Panc1 (cell line): ENCODE results near the gene LAMC3. TPM values are rescaled to one million over a fixed set of nuclear protein-coding genes. Genes with fewer than 3 reads are reported as not detected.

ENCODE experiments used
- ATAC-seq: fragments of 200-7000 bp; cut with Tn5 transposase; 2 replicates; pipeline ENCODE4 v1.9.1; 2020; ENCODE audit warnings: mild to moderate bottlenecking, moderate library complexity
- BruUV-seq: library from RNA; stranded (reverse); fragments of 400-500 nt; replicated peaks from 2 replicates; lab custom pipeline; 2021; lab: Mats Ljungman, UMichigan
- CTCF ChIA-PET: fragments of 300-600 bp; sonication (Branson Sonifier 250); formaldehyde crosslinking; loops from one replicate; lab custom pipeline; 2022; ENCODE audit warnings: antibody characterized with exemption; lab: Charles Lee
- POLR2A ChIA-PET: fragments of 300-600 bp; sonication (Branson Sonifier 250); formaldehyde crosslinking; loops from one replicate; lab custom pipeline; 2022; ENCODE audit warnings: antibody characterized with exemption; lab: Charles Lee
- DNase-seq: peaks from one replicate; pipeline ENCODE4 v3.0.0-alpha.2; 2010; ENCODE audit warnings: low read depth, low spot score
- H3K27ac ChIP-seq: 2 replicates; pipeline ENCODE4 v1.5.1; 2011; ENCODE audit warnings: mild to moderate bottlenecking, low read length, inconsistent platforms
- H3K27me3 ChIP-seq: fragments of 200-500 bp; sonication (Bioruptor generic); 2 replicates; pipeline ENCODE4 v1.6.0; 2014; ENCODE audit warnings: low read length, inconsistent platforms; ENCODE audit not compliant: control insufficient read depth, insufficient read depth
- H3K36me3 ChIP-seq: fragments of 200-500 bp; sonication (Bioruptor generic); 2 replicates; pipeline ENCODE4 v1.5.1; 2014; ENCODE audit warnings: inconsistent platforms, mild to moderate bottlenecking, low read length, moderate library complexity; ENCODE audit not compliant: control insufficient read depth, insufficient read depth
- H3K4me1 ChIP-seq: 2 replicates; pipeline ENCODE4 v1.5.1; 2011; ENCODE audit warnings: inconsistent platforms, mild to moderate bottlenecking, low read length, moderate library complexity; ENCODE audit not compliant: control insufficient read depth, insufficient read depth
- H3K4me3 ChIP-seq, 2 experiments: 2 replicates each; pipeline ENCODE4 v1.5.1; 2011 to 2012; ENCODE audit warnings: low read depth in 2 of 2, low read length in 2 of 2, mild to moderate bottlenecking in 2 of 2, inconsistent platforms in 1 of 2, moderate library complexity in 1 of 2
- H3K9me3 ChIP-seq: fragments of 200-500 bp; sonication (Bioruptor generic); 2 replicates; pipeline ENCODE4 v1.5.1; 2014; ENCODE audit warnings: low read depth, mild to moderate bottlenecking, inconsistent platforms, low read length, moderate library complexity; ENCODE audit not compliant: control insufficient read depth, insufficient read depth
- CTCF ChIP-seq: fragments of 450-650 bp; IDR thresholded peaks from 2 replicates; pipeline ENCODE4 v1.5.1; 2017; ENCODE audit warnings: mild to moderate bottlenecking
- POLR2AphosphoS5 ChIP-seq: IDR thresholded peaks from 2 replicates; pipeline ENCODE4 v1.6.1; 2012; ENCODE audit warnings: mild to moderate bottlenecking, low read depth, low read length, moderate library complexity
- REST ChIP-seq, 2 experiments: IDR thresholded peaks; 2 replicates each; pipeline ENCODE4 v1.6.1; 2011 to 2012; ENCODE audit warnings: low read depth in 2 of 2, control low read depth in 1 of 2, low read length in 1 of 2, mild to moderate bottlenecking in 1 of 2, moderate library complexity in 1 of 2; ENCODE audit not compliant: insufficient read depth in 1 of 2
- SIN3A ChIP-seq: IDR thresholded peaks from 2 replicates; pipeline ENCODE4 v1.6.1; 2012; ENCODE audit warnings: low read depth, mild to moderate bottlenecking, low read length, moderate library complexity, borderline replicate concordance; ENCODE audit not compliant: insufficient read depth
- TCF7L2 ChIP-seq: IDR thresholded peaks from 2 replicates; pipeline ENCODE4 v1.6.1; 2011; ENCODE audit warnings: mild to moderate bottlenecking, low read depth, low read length, inconsistent platforms
- in situ Hi-C: cut with HindIII; loops from 2 replicates; pipeline ENCODE4 v1.10.0; 2016; ENCODE audit warnings: low sequenced_read_pairs, low pct_unique_long_range_greater_than_20kb
- intact Hi-C: fragments of 100-400 bp; cut with micrococcal nuclease; formaldehyde crosslinking; loops from one replicate; pipeline ENCODE4 v1.10.0; 2022; ENCODE audit not compliant: unreplicated experiment
- total RNA-seq: library from RNA; stranded (reverse); gene quantifications from one replicate; pipeline ENCODE4 v1.2.1, GENCODE V29; 2021; ENCODE audit not compliant: unreplicated experiment

The LAMC3 gene
- total RNA-seq, 1 experiment from 2014 or later, result 16.4 TPM

GRCh38 chr9:131101207-131101964 is 92.4 kb downstream of the LAMC3 start:
- BruUV-seq, result no TSS peak
- POLR2A ChIA-PET, result no interaction called here
- CTCF ChIA-PET, result no interaction called here

GRCh38 chr9:131103024-131103423 is 94.0 kb downstream of the LAMC3 start:
- no TSS peak for BruUV-seq
- in situ Hi-C loops (no loop called here), intact Hi-C loops (no loop called here)
- ChIA-PET POLR2A (no interaction called here), CTCF (interaction anchor here (0.6 kb wide), 1 partner anchor 27 kb away, joined by 5 read pairs; no protein-coding TSS in a partner anchor)
- H3K9me3 ChIP-seq, result no peaks in the 10 kb centered on the region
- H3K4me3 ChIP-seq, result no peak overlapping the region
- H3K36me3 ChIP-seq, result no peaks in the 10 kb centered on the region
- H3K4me1 ChIP-seq, result no peaks in the 10 kb centered on the region
- DNase-seq (no peak), ATAC-seq (no peak)
- no peak overlapping the region for H3K27ac ChIP-seq
- H3K27me3 ChIP-seq, result no peaks in the 10 kb centered on the region
- TF ChIP-seq REST (IDR thresholded peaks at IDR 0.05; ENCODE audit: insufficient read depth in 1 of 2, low read depth in 2 of 2, low read length in 1 of 2) (no peak), SIN3A (no peak), CTCF (no peak), TCF7L2 (no peak), POLR2AphosphoS5 (no peak)

More at GRCh38 chr9:131101207-131101964, 92.4 kb downstream of the LAMC3 start:
- Histone ChIP-seq H3K36me3 (no peaks in the 10 kb centered on the region; the same call in 1 of the 2 replicates), H3K4me1 (no peaks in the 10 kb centered on the region), H3K27me3 (no peaks in the 10 kb centered on the region), H3K27ac (no peak overlapping the region), H3K9me3 (no peaks in the 10 kb centered on the region), H3K4me3 (no peak overlapping the region)
- intact Hi-C loops, result no loop called here
- ATAC-seq, result no peak
- no peak for TF ChIP-seq TCF7L2
- TF ChIP-seq REST (IDR thresholded peaks at IDR 0.05; ENCODE audit: insufficient read depth in 1 of 2, low read depth in 2 of 2, low read length in 1 of 2), result no peak
- no peak for TF ChIP-seq CTCF
- no peak for TF ChIP-seq POLR2AphosphoS5
- TF ChIP-seq SIN3A, result no peak
- in situ Hi-C loops, result no loop called here
- no peak for DNase-seq
